Measurements from ENCODE around the gene HPSE2. TPM values are rescaled to one million over a fixed set of nuclear protein-coding genes. Genes with fewer than 3 reads are reported as not detected.

Gene HPSE2
- total RNA-seq, 1 donor from 2014 or later: not detected

DNA sequence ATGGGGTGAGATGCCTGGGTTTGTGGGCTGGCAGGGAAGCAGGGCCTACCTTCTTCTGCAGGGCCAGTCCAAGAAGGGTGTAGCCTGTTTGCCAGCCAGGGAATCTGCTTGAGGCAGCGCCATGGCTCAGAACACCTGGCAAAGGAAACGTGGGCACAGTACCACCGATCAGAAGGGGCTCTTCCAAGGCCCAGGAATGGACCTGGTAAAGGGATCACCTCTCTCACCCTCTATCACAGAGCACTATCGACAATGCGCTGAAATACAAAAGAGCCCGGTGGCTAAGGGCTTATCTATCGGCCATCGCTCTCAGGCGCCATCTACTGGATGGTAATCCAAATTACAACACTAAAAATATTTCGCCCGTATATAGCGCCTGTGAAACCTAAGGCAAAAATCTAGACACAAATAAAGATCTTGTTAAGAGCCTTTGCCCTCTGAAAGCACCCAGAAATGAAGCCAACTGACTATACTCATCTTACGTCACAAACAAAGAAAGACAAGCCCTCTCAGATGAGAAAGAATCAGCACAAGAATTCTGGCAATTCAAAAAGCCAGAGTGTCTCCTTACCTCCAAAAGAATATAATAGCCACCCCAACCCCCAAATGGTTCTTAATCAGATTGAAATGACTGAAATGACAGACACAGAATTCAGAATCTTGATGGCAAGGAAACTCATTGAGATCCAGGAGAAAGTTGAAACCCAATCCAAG lies 571.2 kb downstream of the HPSE2 start:
- no peak for DNase-seq (ENCODE audit: low read depth)
- TF ChIP-seq, protein P1, sequence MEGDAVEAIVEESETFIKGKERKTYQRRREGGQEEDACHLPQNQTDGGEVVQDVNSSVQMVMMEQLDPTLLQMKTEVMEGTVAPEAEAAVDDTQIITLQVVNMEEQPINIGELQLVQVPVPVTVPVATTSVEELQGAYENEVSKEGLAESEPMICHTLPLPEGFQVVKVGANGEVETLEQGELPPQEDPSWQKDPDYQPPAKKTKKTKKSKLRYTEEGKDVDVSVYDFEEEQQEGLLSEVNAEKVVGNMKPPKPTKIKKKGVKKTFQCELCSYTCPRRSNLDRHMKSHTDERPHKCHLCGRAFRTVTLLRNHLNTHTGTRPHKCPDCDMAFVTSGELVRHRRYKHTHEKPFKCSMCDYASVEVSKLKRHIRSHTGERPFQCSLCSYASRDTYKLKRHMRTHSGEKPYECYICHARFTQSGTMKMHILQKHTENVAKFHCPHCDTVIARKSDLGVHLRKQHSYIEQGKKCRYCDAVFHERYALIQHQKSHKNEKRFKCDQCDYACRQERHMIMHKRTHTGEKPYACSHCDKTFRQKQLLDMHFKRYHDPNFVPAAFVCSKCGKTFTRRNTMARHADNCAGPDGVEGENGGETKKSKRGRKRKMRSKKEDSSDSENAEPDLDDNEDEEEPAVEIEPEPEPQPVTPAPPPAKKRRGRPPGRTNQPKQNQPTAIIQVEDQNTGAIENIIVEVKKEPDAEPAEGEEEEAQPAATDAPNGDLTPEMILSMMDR (conservative IDR thresholded peaks at IDR 0.05; ENCODE audit: low read depth, low read length): peak; percentile 76
- H3K4me3 ChIP-seq (ENCODE audit: low read depth, low read length): no peak overlapping the region

DNA sequence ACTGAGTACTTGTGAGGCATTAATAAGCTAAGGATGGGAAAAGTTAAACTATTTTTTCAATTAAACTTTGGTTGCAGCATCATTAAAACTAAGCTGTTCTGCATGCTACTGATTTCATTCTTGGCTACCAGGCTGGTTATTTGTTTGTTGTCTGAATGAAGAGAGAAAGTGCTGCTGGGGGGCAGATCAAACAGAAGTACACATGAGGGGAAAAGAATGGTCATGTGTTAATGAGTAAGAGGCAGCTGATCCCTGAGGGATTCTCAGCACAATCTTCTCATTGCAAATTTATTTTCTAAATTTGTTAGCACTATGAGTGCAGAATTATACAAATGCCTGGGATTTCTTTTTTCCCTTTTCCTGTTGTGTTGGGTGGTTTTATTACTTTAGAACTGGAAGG lies 575.7 kb downstream of the HPSE2 start:
- TF ChIP-seq, protein P1 (conservative IDR thresholded peaks at IDR 0.05; ENCODE audit: low read depth, low read length): no peak
- no peak overlapping the region for H3K4me3 ChIP-seq (ENCODE audit: low read depth, low read length)
- no peak for DNase-seq (ENCODE audit: low read depth)

- H3K4me3 ChIP-seq (ENCODE audit: low read depth, low read length): no peak overlapping the region
- no peak for DNase-seq (ENCODE audit: low read depth)
- TF ChIP-seq, protein P1 (conservative IDR thresholded peaks at IDR 0.05; ENCODE audit: low read depth, low read length): no peak
Observed at GRCh38 chr10:98655492-98655891, 580.2 kb downstream of the HPSE2 start.

DNA sequence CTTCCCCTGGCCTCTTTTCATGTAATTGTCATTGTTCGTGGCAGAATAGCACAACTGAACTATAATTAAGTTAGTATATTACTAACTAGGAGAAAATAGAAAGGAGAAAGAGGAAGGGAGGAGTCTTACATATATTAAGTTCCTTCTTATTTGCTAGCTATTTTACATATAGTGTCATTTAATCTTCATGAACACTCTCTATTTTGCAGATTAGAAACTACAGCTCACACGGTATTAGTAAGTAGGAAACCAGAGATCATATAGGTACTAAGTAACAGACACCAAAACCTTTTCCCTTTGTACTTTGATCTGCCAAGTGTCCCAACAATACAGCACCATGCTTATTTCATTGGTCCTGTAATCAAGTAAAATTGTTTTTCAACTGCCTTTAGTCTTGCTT lies 586.5 kb downstream of the HPSE2 start:
- TF ChIP-seq, protein P1 (conservative IDR thresholded peaks at IDR 0.05; ENCODE audit: low read depth, low read length): no peak
- no peak for DNase-seq (ENCODE audit: low read depth)
- no peak overlapping the region for H3K4me3 ChIP-seq (ENCODE audit: low read depth, low read length)

GRCh38 chr10:98646998-98647917 lies 588.4 kb downstream of the HPSE2 start:
- DNase-seq (ENCODE audit: low read depth): no peak
- H3K4me3 ChIP-seq (ENCODE audit: low read depth, low read length): no peak overlapping the region
- TF ChIP-seq, protein P1 (conservative IDR thresholded peaks at IDR 0.05; ENCODE audit: low read depth, low read length): no peak

GRCh38 chr10:98644466-98644865 lies 591.2 kb downstream of the HPSE2 start:
- TF ChIP-seq, protein P1 (conservative IDR thresholded peaks at IDR 0.05; ENCODE audit: low read depth, low read length): no peak
- no peak overlapping the region for H3K4me3 ChIP-seq (ENCODE audit: low read depth, low read length)
- no peak for DNase-seq (ENCODE audit: low read depth)

Data from epithelial cell of proximal tubule (primary cell).